NCI-H1105 treated with DMSO at 0.1 percent for 48 hours (cell line): ENCODE measurements around the gene LPO.

Experiments
- DNase-seq: peaks from one replicate; lab custom pipeline; 2025; lab: John Stamatoyannopoulos, UW

Gene LPO

DNA sequence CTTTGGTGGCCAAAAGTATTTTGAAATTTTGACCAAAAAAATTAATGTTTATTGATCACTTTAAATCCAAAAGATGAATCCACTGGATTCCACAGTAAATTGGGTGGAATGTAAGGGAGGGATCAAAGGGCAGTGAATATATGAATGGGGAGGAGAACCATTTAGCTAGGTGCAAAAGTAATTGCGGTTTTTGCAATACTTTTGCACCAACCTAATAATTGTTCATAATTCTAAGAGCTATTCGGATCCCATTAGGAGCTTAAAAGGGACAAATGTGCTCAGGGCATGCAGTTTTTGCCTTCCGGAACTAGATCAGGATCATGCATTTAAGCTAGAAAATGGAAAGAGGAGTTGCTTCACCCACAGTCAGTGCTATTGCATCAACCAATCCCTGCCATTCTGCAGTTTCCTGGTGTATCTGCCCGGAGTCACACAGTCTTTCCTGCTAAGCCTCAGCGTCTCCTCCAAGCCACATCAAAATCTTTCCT lies at the start of gene LPO:
LPO (plus strand) TSS at position 438 of the 488 bp plus-strand sequence. CDS start 4,396 bp downstream, outside the sequence.
- no peak for DNase-seq

DNA sequence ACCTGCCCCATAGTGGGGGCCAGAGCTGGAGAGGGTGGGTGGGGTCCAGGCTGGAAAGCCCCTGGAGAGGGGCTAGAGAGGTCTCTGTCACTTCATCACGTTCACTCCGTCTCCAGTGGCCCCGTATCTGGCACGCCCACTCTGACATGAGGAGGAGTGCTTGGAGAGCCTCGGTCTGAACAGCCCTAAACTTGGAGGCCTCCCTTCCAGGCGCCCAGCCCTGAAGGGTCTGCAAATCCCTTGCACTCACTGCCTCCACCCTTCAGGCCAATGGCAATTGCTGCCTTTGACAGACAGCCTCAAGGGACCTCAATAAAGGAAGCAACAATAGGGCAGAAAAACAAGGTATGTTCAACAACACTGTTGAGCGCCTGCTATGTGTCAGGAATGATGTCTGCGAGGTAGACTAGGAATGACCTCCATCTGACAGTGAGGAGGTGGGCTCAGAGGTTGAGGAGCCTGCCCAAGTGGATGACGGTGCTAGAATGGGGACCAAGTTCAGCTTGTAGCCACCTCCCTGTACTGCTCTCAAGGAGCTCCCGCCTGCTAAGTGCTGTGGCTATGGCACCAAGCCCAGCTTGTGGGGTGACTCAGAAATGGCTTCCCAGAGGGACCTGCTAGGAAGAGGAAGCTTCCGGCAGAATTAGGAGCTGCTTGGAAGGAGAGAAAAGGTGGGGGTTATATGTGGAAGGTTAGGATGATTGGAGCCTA lies 48.8 kb upstream of the LPO start:
- DNase-seq, result no peak

DNA sequence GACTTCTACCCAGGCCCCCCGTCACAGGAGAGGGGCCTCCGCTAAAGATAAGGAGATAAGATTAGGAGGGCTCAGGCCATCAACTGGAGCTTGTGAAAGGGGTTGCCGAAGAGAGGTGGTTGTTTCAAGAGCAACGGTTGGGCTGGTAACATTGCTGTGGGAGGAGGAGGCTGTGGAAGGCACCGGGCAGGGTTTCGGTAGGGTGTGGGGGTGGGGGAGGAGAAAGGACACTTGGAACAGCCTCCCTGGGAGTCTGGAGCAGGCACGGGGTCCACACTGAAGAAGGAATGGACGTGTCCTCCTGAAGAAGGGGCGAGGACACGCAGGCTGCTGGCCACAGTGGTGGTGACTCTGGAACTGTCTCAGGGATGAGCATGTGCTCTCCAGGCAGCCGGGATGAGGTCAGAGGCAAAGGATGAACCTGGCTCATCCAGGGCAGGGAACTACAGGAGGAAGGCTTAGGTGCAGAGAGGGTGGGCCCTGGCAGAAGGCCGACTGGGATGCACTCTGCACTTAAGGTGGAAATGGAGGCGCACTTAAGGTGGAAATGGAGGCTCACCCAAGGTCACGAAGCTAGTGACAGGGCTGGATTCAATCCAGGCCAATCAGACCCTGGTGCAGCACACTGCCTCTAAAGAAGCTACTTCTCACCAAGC lies 47.0 kb upstream of the LPO start:
- DNase-seq, result no peak

DNA sequence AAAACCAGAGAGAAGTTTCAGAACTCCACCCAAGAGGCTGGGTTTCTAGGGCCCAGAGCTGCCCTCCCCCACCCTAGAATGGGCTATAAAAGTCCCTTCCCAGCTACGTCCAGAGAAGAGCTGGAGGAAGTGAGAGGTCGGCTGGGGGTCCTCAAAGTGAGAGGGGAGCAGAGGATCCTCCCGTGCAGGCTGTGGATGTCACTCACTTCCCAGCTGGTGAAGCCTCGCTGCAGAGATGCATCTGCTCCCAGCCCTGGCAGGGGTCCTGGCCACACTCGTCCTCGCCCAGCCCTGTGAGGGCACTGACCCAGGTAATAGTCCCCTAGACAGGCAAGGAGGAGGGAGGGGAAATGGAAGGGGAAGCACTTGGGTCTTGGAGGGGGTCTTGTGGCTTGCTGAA lies 45.8 kb upstream of the LPO start, which contains the start of gene EPX:
EPX (plus strand) TSS at position 115 of the 400 bp plus-strand sequence; CDS start at position 236, 121 bp downstream.
- no peak for DNase-seq

DNA sequence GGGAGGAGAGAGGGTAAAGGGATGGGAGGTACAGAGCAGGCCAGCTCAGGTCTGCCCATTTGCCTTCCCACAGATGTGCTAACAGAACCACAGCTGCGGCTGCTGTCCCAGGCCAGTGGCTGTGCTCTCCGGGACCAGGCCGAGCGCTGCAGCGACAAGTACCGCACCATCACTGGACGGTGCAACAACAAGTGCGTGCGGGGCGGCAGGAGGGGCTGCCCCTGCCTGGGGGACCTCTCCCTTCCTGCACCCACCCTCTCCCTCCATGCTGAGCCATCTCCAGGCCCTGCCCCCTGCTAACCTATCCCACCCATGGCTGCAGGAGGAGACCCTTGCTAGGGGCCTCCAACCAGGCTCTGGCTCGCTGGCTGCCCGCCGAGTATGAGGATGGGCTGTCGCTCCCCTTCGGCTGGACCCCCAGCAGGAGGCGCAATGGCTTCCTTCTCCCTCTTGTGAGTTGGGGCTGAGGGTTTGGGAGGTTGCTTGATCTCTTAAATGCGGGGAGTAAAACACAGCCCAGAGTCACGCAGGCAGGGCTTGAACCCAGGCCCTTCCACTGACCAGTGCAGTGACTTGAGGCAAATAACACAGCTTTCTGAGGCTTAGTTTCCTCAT lies 44.6 kb upstream of the LPO start:
- no peak for DNase-seq

DNA sequence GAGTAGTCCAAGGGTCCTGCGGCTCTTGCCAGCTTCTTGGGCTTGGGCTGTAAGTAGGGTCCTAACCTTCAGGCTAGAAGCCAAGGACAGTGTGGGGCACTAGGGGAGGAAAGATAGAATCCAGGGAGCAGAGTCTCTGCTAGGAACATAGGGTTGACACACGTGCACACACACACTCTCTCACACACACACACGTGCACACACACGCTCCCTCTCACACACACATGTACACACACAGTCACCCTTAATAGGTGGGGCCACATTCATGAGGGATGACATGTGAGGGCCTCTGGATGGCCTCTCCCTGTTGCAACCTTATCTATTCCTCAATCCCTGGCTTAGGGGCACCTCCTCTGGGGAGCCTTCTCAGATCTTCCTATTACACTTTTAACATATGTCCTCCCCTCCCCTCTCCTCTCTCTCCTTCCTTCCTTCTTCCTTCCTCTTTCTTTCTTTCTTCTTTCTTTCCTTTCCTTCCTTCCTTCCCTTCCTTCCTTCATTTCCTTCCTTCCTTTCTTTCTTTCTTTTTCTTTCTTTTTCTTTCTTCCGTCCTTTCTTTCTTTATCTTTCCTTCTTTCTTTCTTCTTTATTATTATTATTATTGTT lies 42.8 kb upstream of the LPO start:
- DNase-seq, result no peak

DNA sequence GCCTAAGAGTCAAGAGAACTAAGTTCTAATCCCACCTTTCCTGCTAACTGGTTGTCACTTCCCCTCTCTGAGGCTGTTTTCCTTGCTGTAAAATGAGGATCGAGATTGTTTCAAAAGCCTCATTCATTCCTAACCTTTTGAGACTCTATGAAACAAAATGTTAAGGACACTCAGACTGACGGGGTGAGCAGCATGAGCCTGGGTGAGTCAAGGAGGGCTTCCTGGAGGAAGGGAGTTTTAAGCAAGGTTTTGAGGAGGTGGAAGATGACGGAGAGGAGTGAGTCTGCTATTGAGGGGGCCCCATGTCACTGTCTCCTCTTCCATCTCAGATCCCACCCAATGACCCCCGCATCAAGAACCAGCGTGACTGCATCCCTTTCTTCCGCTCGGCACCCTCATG lies 41.8 kb upstream of the LPO start:
- DNase-seq, result no peak

DNA sequence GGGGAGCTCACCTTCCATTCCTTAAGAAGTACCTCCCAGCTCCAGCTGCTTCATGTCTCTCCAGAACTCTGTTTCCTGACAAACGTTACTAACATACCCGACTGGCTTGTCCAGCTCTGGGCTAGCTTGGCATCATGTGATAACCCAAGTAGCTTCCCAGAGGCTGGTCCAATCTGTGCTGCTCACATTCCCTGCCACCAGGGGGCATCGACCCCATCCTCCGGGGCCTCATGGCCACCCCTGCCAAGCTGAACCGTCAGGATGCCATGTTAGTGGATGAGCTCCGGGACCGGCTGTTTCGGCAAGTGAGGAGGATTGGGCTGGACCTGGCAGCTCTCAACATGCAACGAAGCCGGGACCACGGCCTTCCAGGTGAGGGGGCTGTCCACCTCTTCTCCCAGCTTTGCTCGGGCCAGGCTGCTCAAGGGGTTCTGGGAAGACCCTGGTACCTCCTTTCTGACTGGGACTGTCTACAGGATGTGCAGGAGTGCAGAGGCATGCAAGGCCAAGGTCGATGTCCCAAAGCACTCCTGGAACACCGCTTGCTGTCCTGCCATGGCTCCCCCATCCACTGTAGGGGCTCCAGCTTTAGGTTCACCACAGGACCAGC lies 38.3 kb upstream of the LPO start:
- peak; percentile 62 for DNase-seq

DNA sequence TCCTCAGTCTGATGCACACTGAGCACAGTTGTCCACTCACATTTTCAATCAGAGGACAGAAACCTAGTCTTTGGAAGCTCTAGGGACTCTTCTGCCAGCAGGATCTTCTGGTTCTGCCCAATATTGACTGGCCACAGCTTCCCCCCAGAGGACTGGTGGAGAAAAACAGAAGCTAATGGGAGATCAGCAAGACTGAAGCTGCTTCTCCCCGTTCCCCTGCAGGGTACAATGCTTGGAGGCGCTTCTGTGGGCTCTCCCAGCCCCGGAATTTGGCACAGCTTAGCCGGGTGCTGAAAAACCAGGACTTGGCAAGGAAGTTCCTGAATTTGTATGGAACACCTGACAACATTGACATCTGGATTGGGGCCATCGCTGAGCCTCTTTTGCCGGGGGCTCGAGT lies 35.5 kb upstream of the LPO start:
- no peak for DNase-seq

DNA sequence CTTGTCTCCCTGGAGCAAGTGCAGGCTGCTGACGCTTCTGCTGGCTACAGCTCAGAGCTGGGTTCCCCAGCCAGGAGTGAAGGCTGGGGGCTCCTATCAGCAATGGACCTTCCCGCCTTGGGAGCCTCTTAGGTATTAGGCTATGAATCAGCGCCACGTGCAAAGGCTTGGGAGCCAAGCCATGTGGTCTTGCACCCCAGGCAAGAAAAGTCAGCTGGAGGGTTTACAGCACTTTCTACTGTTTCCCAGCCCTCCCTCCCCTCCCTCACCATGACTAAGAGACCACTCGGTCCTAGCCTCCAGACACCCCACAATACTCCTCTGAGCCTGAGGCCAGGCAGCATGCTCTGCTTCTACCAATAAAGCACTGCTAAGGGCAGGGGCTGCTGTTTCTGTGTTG lies 33.6 kb upstream of the LPO start:
- DNase-seq, result no peak

DNA sequence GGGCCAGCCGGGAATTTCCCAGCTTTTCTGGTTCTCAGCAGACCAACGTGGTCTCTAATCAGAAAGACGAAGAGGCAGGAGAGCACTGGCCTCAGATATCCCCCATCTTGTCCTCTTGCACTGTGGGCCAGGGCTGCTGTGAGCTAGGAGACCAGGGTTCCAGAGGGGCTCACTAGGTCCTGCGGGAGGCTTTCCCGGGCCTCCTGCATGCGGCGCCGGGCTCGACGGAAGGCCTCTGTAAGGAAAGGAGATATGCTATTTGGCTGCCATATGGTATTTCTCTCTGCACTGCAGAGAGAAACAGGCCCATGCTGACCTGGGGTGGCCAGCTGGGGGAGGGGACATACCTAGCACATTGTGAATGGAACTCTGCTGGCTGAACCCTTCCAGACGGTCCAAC lies 32.4 kb upstream of the LPO start:
- DNase-seq, result no peak

DNA sequence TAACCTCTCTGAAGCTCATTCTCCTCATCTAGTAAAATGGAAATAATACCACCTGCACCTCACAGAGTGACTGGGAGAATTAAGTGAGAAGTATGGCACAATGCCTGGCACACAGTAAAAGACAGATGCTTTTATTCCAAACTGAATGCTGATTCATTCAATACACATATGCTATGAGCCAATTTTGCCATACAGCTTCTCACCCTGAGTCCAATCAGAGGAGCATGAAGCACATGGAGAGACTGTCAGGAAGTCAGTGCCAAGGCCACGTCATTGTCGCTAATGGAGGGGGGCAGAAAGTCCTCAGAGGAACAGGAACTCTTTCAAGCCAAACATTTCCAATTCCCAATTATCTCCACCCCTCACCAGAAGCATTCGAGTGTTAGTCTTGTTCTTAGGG lies 30.9 kb upstream of the LPO start:
- DNase-seq, result no peak

DNA sequence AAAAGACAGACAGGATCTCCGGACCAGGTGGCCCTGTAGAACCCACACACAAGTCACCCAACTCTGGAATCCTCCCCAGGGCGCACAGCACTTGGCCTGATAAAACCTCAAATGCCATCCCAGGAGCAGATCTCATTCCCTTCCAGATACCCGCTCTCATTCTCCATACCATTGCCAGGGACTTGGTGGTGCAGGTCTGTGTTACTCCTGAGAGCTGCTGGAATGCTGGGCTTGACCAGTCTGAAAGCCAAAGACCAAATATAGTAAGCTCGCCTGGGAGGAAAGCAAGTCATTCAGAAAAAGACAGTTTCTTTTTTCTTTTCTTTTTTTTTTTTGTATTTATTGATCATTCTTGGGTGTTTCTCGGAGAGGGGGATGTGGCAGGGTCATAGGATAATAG lies 30.0 kb upstream of the LPO start:
- no peak for DNase-seq

DNA sequence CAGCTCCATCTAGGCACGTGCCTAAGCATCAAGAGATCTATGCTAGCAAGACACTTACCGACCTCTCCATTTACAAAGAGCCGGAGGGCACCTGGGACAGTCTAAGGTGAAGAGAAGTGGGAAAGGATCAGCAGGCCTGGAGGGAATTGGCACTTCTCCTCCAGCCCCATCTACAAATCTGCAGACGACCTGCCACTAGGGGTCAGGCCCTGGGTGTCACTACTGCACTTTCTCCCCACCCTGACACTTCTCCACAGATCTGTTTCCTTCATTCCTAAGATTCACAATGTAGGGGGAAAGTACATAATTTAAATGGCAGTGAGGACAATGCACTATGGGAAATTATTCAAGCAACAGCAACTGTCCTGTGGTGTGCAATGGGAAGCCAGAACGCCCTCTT lies 27.5 kb upstream of the LPO start:
- DNase-seq, result no peak

DNA sequence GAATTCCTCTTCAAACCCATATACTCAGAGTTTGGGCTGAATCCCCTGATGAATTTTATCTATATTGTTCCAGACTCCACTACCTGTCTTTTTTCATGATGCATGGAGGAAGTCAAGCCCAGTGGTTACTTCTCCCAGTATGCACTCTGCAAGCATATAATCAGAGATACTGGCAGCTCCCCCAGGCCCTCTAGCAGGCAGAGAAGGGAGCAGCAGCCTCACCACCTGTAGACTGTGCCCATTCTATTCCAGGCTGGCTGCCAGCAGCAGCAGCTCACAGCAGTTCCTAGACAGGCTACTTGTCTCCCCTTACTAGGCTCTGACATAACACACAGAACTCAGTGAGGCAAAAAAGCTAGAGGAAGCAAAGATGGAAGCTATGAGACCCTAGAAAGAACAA lies 22.7 kb upstream of the LPO start:
- no peak for DNase-seq

DNA sequence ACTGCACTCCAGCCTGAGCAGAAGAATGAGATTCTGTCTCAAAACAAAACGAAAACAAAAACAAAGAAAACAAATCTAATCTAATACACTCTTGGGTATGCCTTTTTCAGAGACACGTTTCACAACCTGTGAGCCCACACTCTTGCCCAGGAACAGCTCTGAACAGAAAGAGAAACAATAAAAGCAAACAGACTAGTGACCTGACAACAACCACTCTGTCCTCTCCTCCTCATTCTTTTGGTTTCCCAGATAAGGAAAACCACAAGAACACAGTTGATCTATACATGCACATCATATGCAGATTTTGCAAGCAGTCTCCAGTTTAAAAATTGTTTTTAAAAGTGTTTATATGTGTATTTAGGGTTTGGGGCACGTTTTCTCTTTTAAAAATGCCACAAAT lies 20.6 kb upstream of the LPO start:
- no peak for DNase-seq

DNA sequence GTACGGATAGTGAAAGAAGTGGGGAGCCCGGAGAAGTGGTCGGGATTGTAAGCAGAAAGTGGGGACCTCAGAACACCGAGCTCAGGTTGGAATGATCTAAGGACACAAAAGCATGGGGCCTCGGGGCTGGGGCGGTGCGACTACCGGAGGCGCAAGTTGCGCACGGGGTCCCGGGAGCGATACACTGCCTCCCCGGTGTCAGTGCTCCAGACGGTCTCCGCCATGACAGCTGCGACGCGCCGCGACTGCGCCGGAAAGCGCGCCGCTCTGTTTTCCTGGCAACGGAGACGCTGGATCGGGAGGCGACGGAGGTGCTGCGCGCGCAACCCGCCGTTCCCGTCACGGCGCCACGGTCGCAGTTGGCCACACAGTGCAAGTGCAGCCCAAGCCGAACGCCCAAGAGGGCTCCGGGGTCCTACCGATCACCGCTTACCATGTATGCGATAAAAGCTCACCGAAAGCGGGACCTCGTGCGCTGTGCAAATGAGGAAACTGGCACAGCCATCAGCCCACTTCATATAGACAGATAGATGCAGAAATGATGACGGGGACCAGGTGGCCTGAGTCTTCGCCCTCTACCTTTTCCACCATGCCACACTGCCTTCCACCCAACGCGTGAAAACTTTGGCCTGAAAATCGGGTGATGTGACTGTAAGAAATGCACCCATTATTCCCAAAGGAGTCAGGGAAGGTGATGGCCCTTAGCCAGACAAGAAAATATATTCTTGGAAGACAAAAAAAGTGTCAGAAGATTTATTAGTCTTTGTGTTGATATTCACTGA lies 19.2 kb upstream of the LPO start, which contains the start of gene MKS1:
MKS1 (minus strand) TSS at position 249 of the 782 bp plus-strand sequence; CDS start at position 224, 25 bp downstream.
- peak; percentile 92 for DNase-seq

DNA sequence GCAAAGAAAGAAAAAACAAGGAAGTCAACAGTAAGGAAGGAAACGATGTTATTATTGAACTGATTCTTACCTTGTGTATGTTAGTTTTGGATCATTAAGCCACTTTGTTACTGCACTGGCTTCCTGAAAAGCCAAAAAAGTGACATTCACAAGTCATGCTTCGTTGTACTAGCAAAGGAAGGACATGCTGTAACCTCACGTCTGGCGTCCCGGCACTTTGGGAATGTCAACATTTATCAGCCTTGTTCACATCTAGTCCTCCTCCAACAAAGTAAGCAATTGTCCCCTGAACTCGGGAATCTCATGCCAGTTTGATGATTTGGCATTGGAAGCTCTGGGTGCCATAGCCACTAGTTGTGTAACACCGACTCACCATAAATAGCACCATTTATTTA lies 18.6 kb upstream of the LPO start:
- DNase-seq, result no peak

DNA sequence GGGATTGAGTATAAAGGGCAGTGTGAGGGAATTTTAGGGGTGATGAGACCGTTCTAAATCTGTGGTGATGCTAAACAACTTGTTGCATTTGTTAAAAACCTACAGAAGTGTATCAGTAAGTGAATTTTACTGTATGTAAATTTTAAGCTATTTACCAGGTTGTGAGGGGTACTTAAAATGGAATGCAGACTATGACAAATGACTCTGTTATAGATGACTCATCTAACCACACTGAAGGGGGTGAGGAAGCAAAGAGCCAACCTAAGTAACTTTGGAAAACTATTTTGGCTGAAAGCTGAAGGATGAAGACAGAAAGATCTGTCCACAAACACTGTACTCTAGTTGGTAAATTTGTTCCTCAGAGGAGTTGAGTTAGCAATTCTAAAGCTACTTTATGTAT lies 14.1 kb upstream of the LPO start:
- no peak for DNase-seq

DNA sequence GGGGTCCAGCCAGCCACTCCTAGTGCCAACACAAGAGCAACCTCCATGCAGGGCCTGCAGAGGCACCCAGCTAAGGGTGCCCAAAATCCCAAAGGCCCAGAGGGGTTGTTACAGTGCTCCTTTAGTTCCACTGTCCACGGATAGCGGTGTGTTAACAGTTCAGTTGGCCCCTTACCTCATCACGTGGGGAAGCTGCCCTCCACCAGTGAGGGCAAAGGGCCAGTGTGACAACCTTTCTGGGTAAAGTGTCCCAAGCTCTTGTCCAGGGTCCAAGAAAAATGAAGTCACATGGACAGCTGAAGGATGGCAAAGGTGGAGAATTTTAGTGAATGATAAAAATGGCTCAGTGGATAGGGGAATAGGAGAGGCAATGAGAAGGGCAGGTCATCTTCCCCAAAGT lies 10.7 kb upstream of the LPO start:
- no peak for DNase-seq

DNA sequence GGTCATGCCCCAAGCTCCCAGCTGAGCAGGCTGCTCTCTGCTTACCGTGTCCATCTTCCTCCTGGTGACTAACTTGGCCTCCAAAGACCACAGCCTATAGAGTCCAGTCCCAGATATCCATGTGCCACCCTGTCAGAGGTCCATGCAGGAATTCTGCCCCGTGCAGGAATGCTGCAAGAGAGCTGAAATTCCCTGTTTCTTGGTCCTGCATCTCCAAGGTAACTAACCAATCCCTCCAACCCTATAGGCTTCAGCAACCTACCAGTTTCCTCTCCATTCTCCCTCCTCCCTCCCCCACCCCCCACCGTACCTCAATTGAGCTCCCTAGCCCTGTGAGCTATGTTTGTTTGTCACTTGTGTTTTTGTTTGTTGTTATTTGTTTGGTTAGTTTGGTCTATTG lies 9.7 kb upstream of the LPO start:
- no peak for DNase-seq
